Cardiac muscle cell (in vitro differentiated cells and primary cell): Measurements from ENCODE around the gene SUPT4H1. TPM values are rescaled to one million over a fixed set of nuclear protein-coding genes. Genes with fewer than 3 reads are reported as not detected.

Experiments used
- DNase-seq, 2 donors: peaks; one replicate each; pipeline versions ENCODE4 v3.0.0 to v3.0.0-alpha.2; 2010 to 2017; ENCODE audit warnings: low read depth in 1 of 2, low spot score in 1 of 2
- H3K27ac ChIP-seq: fragments of 200-600 bp; sonication (generic); 2 replicates; pipeline ENCODE4 v1.5.1; 2016
- H3K27me3 ChIP-seq: fragments of 200-600 bp; sonication (generic); 2 replicates; pipeline ENCODE4 v1.6.0; 2016; ENCODE audit warnings: control low read depth
- H3K36me3 ChIP-seq: fragments of 200-600 bp; sonication (generic); 2 replicates; pipeline ENCODE4 v1.5.1; 2016; ENCODE audit warnings: control low read depth
- H3K4me1 ChIP-seq: fragments of 200-600 bp; sonication (generic); 2 replicates; pipeline ENCODE4 v1.8.1; 2017; ENCODE audit warnings: low read depth, mild to moderate bottlenecking, mixed run types
- H3K4me3 ChIP-seq: fragments of 200-600 bp; sonication (generic); 2 replicates; pipeline ENCODE4 v1.5.1; 2016; ENCODE audit warnings: mild to moderate bottlenecking
- H3K9me3 ChIP-seq: fragments of 200-600 bp; sonication (generic); 2 replicates; pipeline ENCODE4 v1.5.1; 2017; ENCODE audit warnings: low read depth, mild to moderate bottlenecking, control low read depth
- polyA plus RNA-seq: library from polyadenylated mRNA; unstranded; fragments of >200 nt; fragmentation: Nextera tagmentation; extraction: Ambion mirVana; gene quantifications from 2 replicates; pipeline ENCODE4 v1.2.1, GENCODE V29; 2016
- total RNA-seq: library from RNA; depleted of rRNA; stranded (reverse); fragments of >200 nt; gene quantifications from 2 replicates; pipeline ENCODE4 v1.2.3, GENCODE V29; 2016
- TF ChIP-seq, protein P1 (sequence below): IDR thresholded peaks from 2 replicates; pipeline ENCODE4 v1.5.1; 2012; ENCODE audit warnings: low read depth, mild to moderate bottlenecking, low read length

SUPT4H1 gene
- total and polyA plus RNA-seq, 2 experiments from 2014 or later = 97.9 to 152 TPM

- no peaks in the 10 kb centered on the region for H3K36me3 ChIP-seq
- TF ChIP-seq, protein P1, sequence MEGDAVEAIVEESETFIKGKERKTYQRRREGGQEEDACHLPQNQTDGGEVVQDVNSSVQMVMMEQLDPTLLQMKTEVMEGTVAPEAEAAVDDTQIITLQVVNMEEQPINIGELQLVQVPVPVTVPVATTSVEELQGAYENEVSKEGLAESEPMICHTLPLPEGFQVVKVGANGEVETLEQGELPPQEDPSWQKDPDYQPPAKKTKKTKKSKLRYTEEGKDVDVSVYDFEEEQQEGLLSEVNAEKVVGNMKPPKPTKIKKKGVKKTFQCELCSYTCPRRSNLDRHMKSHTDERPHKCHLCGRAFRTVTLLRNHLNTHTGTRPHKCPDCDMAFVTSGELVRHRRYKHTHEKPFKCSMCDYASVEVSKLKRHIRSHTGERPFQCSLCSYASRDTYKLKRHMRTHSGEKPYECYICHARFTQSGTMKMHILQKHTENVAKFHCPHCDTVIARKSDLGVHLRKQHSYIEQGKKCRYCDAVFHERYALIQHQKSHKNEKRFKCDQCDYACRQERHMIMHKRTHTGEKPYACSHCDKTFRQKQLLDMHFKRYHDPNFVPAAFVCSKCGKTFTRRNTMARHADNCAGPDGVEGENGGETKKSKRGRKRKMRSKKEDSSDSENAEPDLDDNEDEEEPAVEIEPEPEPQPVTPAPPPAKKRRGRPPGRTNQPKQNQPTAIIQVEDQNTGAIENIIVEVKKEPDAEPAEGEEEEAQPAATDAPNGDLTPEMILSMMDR = no peak
- no peaks in the 10 kb centered on the region for H3K9me3 ChIP-seq
- H3K27ac ChIP-seq = peak overlapping the region; percentile 90
- H3K27me3 ChIP-seq = no peaks in the 10 kb centered on the region
- peak; percentile 44 to 50 for DNase-seq
- peaks cover 27% of the 10 kb centered on the region for H3K4me1 ChIP-seq
- H3K4me3 ChIP-seq = no peak overlapping the region
Measured at GRCh38 chr17:58364270-58364942, 12.4 kb upstream of the SUPT4H1 start.

DNA sequence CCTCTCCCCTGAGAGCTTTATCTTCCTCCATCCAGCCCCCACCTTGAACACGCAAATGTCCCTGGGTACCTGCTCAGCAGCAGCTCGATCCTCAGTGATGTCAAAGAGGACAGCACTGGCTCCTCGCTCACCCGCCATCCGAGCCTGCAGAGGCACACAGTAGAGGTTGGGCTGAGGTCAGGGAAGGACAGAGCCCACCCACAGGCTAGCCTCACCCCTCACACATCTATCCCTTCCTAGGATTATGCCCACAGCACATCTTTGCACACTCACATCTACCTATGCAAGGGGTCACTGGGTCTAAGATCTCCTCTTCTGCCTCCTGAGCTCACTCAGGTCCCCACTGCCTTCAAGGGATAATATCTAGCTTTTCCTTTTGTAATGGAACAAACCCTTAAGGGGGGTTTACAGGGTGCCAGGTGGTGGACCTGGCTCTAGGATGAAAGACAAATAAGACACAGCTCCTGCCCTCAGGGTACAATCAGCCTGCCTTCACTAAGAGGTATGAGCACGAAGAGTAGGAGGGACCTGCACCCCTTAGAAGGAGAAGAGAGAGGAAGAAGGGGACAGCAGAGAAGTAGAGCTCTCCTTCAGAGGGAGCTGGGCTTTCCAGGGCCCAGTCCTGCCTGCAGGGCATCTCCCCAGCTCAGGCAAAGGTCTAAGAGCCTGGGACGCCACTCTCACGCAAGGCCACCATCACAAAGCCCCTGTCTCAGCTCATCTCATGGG lies 11.6 kb upstream of the SUPT4H1 start:
- TF ChIP-seq, protein P1 = no peak
- peak overlapping the region; percentile 90 for H3K27ac ChIP-seq
- DNase-seq = no peak
- H3K36me3 ChIP-seq = no peaks in the 10 kb centered on the region
- peaks cover 27% of the 10 kb centered on the region for H3K4me1 ChIP-seq
- no peaks in the 10 kb centered on the region for H3K27me3 ChIP-seq
- no peak overlapping the region for H3K4me3 ChIP-seq
- H3K9me3 ChIP-seq = no peaks in the 10 kb centered on the region

- Histone ChIP-seq H3K36me3 (no peaks in the 10 kb centered on the region), H3K9me3 (no peaks in the 10 kb centered on the region), H3K27ac (no peak overlapping the region), H3K4me1 (peaks cover 27% of the 10 kb centered on the region), H3K4me3 (no peak overlapping the region), H3K27me3 (no peaks in the 10 kb centered on the region)
- DNase-seq = no peak
- TF ChIP-seq, protein P1 = no peak
Measured at GRCh38 chr17:58362368-58363014, 10.5 kb upstream of the SUPT4H1 start.

DNA sequence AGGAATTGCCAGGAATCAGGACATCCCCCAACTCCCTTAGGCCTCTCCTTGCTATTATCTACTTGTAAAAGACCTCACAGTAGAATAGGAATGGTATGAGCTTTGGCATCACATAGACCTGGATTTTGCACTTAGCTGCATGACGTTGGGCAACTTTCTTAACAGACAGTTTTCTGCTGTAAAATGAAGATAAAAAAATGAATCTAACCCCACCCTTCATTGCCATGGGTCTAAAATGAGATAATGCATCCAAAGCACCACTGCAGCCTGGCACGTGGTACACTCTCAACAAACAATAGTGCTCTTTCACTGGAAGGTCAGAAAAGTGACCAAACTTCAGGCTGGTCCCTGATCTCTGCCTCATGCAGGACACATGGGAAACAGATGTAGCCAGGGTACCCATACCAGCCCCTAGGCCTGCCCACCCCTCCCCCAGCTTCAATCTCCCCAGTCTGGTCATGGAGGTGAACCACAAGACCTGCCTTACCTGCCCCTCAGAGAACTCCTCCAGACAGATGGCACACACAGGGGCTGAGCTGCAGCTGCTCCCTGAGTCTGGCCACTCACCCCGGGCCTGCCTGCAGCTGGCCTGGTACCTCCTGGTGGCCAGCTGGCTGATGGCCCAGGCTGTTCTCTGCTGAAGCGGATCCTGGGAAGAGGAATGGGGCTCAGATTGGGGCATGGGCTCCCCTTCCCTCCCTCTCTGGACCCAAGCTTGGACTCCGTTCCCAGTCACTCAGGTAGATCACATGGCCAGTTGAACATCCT lies 8.5 kb upstream of the SUPT4H1 start:
- peaks cover 15% of the 10 kb centered on the region for H3K4me1 ChIP-seq
- no peaks in the 10 kb centered on the region for H3K9me3 ChIP-seq
- H3K27me3 ChIP-seq = no peaks in the 10 kb centered on the region
- no peak for DNase-seq
- H3K4me3 ChIP-seq = no peak overlapping the region
- H3K27ac ChIP-seq = no peak overlapping the region
- TF ChIP-seq, protein P1 = no peak
- no peaks in the 10 kb centered on the region for H3K36me3 ChIP-seq

DNA sequence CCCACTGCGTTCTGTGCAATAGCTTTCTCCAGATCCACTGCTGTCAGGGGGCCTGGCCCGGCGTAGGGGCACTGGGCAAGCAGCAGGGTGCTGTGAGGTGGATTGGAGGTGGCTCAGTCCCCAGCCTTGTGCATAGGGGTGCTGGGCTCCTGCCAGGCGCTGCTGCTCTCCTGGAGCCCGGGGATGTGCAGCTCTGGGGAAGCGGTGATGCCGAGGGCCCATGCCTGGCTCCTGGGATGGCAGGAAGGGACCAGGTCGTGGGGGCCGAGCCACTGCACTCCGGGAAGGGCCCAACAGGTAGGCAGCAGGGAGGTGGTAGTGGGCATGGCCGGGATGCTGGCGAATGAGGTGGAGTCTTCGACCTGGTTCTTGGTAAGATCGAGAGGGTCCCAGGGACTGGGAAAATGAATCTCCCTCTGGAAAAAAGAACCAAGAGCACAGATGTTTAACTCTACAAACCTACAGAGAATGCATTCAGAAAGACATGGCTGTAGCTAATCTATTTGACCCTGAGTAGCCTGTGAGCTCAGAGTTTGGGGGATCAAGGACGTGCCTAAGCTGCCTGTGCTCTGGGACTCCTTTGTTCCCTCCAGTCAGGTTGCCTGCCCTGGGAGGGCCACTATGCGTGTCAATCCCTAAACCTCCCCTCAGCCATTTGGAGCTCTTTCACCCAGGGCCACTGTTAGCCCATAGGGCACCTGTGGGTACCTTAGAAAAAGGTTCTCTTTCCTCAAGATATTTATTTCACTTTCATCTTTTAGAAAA lies 6.6 kb upstream of the SUPT4H1 start:
- Histone ChIP-seq H3K27me3 (no peaks in the 10 kb centered on the region), H3K9me3 (no peaks in the 10 kb centered on the region), H3K36me3 (no peaks in the 10 kb centered on the region), H3K4me1 (no peaks in the 10 kb centered on the region), H3K4me3 (no peak overlapping the region), H3K27ac (no peak overlapping the region)
- no peak for DNase-seq
- TF ChIP-seq, protein P1 = no peak
